PC-9 (cell line): ENCODE results near the gene PCDHGA11. TPM values are rescaled to one million over a fixed set of nuclear protein-coding genes. Genes with fewer than 3 reads are reported as not detected.
"Not testable (repeated sequence)": the region's sequence is repeated elsewhere in the genome, so short reads cannot be mapped to it uniquely, and the experiment has no call there.

Source experiments
- BruUV-seq: library from RNA; stranded (reverse); fragments of 400-500 nt; replicated peaks from 2 replicates; lab custom pipeline; 2021; lab: Mats Ljungman, UMichigan
- CTCF ChIA-PET: fragments of 300-600 bp; sonication (Branson Sonifier 250); formaldehyde crosslinking; loops from one replicate; lab custom pipeline; 2022; ENCODE audit warnings: antibody characterized with exemption; lab: Charles Lee
- POLR2A ChIA-PET: fragments of 300-600 bp; sonication (Branson Sonifier 250); formaldehyde crosslinking; loops from one replicate; lab custom pipeline; 2022; ENCODE audit warnings: antibody characterized with exemption; ENCODE audit not compliant: unreplicated experiment; lab: Charles Lee
- DNase-seq, 2 experiments: peaks; one replicate each; pipeline versions ENCODE4 v3.0.0 to v3.0.0-alpha.2; 2015 to 2022; ENCODE audit warnings: mixed read lengths in 1 of 2
- H2AFZ ChIP-seq: fragments of 200-600 bp; sonication (generic); 2 replicates; pipeline ENCODE4 v1.8.1; 2017; ENCODE audit warnings: antibody characterized with exemption
- H3F3A ChIP-seq: fragments of 200-600 bp; sonication (generic); 2 replicates; pipeline ENCODE4 v1.8.1; 2017; ENCODE audit warnings: antibody characterized with exemption, mild to moderate bottlenecking, low read depth; ENCODE audit not compliant: insufficient read depth
- H3K27ac ChIP-seq: fragments of 200-600 bp; sonication (generic); 2 replicates; pipeline ENCODE4 v1.6.1; 2016; ENCODE audit warnings: mixed run types
- H3K27me3 ChIP-seq: fragments of 200-600 bp; sonication (generic); 2 replicates; pipeline ENCODE4 v1.6.1; 2016; ENCODE audit warnings: low read depth, mixed run types; ENCODE audit not compliant: insufficient read depth
- H3K36me3 ChIP-seq: fragments of 200-600 bp; sonication (generic); 2 replicates; pipeline ENCODE4 v1.6.1; 2016; ENCODE audit warnings: low read depth, mixed run types
- H3K4me1 ChIP-seq: fragments of 200-600 bp; sonication (generic); replicated peaks from 2 replicates; pipeline ENCODE4 v1.6.1; 2016; ENCODE audit warnings: mixed run types; ENCODE audit not compliant: insufficient read depth
- H3K4me2 ChIP-seq: fragments of 200-600 bp; sonication (generic); 2 replicates; pipeline ENCODE4 v1.6.1; 2017; ENCODE audit warnings: mixed run types
- H3K4me3 ChIP-seq: fragments of 200-600 bp; sonication (generic); 2 replicates; pipeline ENCODE4 v1.6.1; 2016; ENCODE audit warnings: mixed run types
- H3K79me2 ChIP-seq: fragments of 200-600 bp; sonication (generic); 2 replicates; pipeline ENCODE4 v1.6.1; 2017; ENCODE audit warnings: low read depth, mixed run types
- H3K9me2 ChIP-seq: fragments of 200-600 bp; sonication (generic); 2 replicates; pipeline ENCODE4 v1.8.1; 2017; ENCODE audit warnings: mild to moderate bottlenecking; ENCODE audit not compliant: insufficient read depth
- H3K9me3 ChIP-seq: fragments of 200-600 bp; sonication (generic); 2 replicates; pipeline ENCODE4 v1.8.1; 2016; ENCODE audit warnings: low read depth; ENCODE audit not compliant: insufficient read depth
- H4K20me1 ChIP-seq: fragments of 200-600 bp; sonication (generic); 2 replicates; pipeline ENCODE4 v1.8.1; 2017; ENCODE audit not compliant: insufficient read depth
- EZH2 ChIP-seq: fragments of 200-600 bp; sonication (generic); IDR thresholded peaks from 2 replicates; pipeline ENCODE4 v1.8.0; 2017; ENCODE audit warnings: antibody characterized with exemption, low read depth
- intact Hi-C: fragments of 100-400 bp; cut with micrococcal nuclease; formaldehyde crosslinking; loops from one replicate; pipeline ENCODE4 v1.10.0; 2022; ENCODE audit not compliant: unreplicated experiment
- total RNA-seq: library from RNA; stranded (reverse); gene quantifications from 2 replicates; pipeline ENCODE4 v1.2.3, GENCODE V29; 2021
- TF ChIP-seq, protein P1 (sequence below): fragments of 200-600 bp; sonication (generic); conservative IDR thresholded peaks from 2 replicates; pipeline ENCODE4 v1.6.1; 2017; ENCODE audit warnings: mixed run types, antibody characterized with exemption, mild to moderate bottlenecking, moderate library complexity

Gene PCDHGA11
- total RNA-seq, 1 experiment from 2014 or later = 0.22 TPM

GRCh38 chr5:141392429-141393198 lies 28.2 kb upstream of the PCDHGA11 start, which contains the start of gene PCDHGA8:
Gene PCDHGA8 (plus strand): TSS chr5:141392633. CDS start chr5:141392814, 181 bp downstream.
- POLR2A ChIA-PET = no interaction called here
- CTCF ChIA-PET = no interaction called here
- no TSS peak for BruUV-seq
- H3K4me2 ChIP-seq = no peak within 1 kb of the TSS
- no peak within 1 kb of the TSS for H2AFZ ChIP-seq
- no peaks in the 10 kb centered on the region for H3K9me2 ChIP-seq
- no peak within 1 kb of the TSS for H3K27ac ChIP-seq
- intact Hi-C loops = no loop called here
- H3K36me3 ChIP-seq = no peaks in the 10 kb centered on the region
- H3K27me3 ChIP-seq = peaks cover 12% of the 10 kb centered on the region; the same call in 1 of the 2 replicates
- no peak for TF ChIP-seq EZH2
- TF ChIP-seq, protein P1, sequence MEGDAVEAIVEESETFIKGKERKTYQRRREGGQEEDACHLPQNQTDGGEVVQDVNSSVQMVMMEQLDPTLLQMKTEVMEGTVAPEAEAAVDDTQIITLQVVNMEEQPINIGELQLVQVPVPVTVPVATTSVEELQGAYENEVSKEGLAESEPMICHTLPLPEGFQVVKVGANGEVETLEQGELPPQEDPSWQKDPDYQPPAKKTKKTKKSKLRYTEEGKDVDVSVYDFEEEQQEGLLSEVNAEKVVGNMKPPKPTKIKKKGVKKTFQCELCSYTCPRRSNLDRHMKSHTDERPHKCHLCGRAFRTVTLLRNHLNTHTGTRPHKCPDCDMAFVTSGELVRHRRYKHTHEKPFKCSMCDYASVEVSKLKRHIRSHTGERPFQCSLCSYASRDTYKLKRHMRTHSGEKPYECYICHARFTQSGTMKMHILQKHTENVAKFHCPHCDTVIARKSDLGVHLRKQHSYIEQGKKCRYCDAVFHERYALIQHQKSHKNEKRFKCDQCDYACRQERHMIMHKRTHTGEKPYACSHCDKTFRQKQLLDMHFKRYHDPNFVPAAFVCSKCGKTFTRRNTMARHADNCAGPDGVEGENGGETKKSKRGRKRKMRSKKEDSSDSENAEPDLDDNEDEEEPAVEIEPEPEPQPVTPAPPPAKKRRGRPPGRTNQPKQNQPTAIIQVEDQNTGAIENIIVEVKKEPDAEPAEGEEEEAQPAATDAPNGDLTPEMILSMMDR = peak; percentile 46; the same call in 1 of the 2 replicates
- H3K4me1 ChIP-seq = no peaks in the 10 kb centered on the region
- H4K20me1 ChIP-seq = no peaks in the 10 kb centered on the region
- DNase-seq = no peak
- no peaks in the 10 kb centered on the region for H3F3A ChIP-seq
- H3K4me3 ChIP-seq = no peak within 1 kb of the TSS
- no peaks in the 10 kb centered on the region for H3K79me2 ChIP-seq
- no peaks in the 10 kb centered on the region for H3K9me3 ChIP-seq

DNA sequence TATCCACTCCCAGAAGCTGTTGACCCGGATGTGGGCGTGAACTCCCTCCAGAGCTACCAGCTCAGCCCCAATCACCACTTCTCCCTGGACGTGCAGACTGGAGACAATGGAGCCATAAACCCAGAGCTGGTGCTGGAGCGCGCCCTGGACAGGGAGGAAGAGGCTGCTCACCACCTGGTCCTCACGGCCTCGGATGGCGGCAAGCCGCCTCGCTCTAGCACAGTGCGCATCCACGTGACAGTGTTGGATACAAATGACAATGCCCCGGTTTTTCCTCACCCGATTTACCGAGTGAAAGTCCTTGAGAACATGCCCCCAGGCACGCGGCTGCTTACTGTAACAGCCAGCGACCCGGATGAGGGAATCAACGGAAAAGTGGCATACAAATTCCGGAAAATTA lies 27.6 kb upstream of the PCDHGA11 start:
- H3K9me3 ChIP-seq = no peaks in the 10 kb centered on the region
- no peak overlapping the region for H3K4me3 ChIP-seq
- H2AFZ ChIP-seq = no peak overlapping the region
- H3K27me3 ChIP-seq = peaks cover 11% of the 10 kb centered on the region; the same call in 1 of the 2 replicates
- H3K79me2 ChIP-seq = no peaks in the 10 kb centered on the region
- H3K4me2 ChIP-seq = no peak overlapping the region
- H3K4me1 ChIP-seq = no peaks in the 10 kb centered on the region
- DNase-seq = no peak
- TF ChIP-seq EZH2 = no peak
- TF ChIP-seq, protein P1 = no peak
- H3F3A ChIP-seq = no peaks in the 10 kb centered on the region
- no peaks in the 10 kb centered on the region for H3K36me3 ChIP-seq
- no TSS peak for BruUV-seq
- H3K9me2 ChIP-seq = no peaks in the 10 kb centered on the region
- H4K20me1 ChIP-seq = no peaks in the 10 kb centered on the region
- ChIA-PET CTCF (no interaction called here), POLR2A (no interaction called here)
- no peak overlapping the region for H3K27ac ChIP-seq
- intact Hi-C loops = no loop called here

DNA sequence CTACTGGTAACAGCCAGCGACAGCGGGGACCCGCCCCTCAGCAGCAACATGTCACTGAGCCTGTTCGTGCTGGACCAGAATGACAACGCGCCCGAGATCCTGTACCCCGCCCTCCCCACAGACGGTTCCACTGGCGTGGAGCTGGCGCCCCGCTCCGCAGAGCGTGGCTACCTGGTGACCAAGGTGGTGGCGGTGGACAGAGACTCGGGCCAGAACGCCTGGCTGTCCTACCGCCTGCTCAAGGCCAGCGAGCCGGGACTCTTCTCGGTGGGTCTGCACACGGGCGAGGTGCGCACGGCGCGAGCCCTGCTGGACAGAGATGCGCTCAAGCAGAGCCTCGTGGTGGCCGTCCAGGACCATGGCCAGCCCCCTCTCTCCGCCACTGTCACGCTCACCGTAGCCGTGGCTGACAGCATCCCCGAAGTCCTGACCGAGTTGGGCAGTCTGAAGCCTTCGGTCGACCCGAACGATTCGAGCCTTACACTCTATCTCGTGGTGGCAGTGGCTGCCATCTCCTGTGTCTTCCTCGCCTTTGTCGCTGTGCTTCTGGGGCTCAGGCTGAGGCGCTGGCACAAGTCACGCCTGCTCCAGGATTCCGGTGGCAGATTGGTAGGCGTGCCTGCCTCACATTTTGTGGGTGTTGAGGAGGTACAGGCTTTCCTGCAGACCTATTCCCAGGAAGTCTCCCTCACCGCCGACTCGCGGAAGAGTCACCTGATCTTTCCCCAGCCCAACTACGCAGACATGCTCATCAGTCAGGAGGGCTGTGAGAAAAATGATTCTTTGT lies 26.3 kb upstream of the PCDHGA11 start:
- BruUV-seq, H3K9me3 ChIP-seq, H4K20me1 ChIP-seq, H3K36me3 ChIP-seq, DNase-seq, CTCF ChIA-PET, H3K4me2 ChIP-seq, H3K4me1 ChIP-seq, H3K9me2 ChIP-seq, H3K4me3 ChIP-seq, intact Hi-C loops, H3K79me2 ChIP-seq, H2AFZ ChIP-seq, POLR2A ChIA-PET, H3K27ac ChIP-seq, H3F3A ChIP-seq: not testable (repeated sequence)
- peaks cover 13% of the 10 kb centered on the region; the same call in 1 of the 2 replicates for H3K27me3 ChIP-seq

GRCh38 chr5:141397756-141398551 lies 22.9 kb upstream of the PCDHGA11 start, which contains the start of gene PCDHGB5:
Gene PCDHGB5 (plus strand): TSS chr5:141397947. CDS start chr5:141398128, 181 bp downstream.
- H3K4me1 ChIP-seq, CTCF ChIA-PET, H3K4me2 ChIP-seq, H3K9me2 ChIP-seq, H2AFZ ChIP-seq, DNase-seq, H3K79me2 ChIP-seq, POLR2A ChIA-PET, H3K36me3 ChIP-seq, H3K4me3 ChIP-seq, H3K9me3 ChIP-seq, H3K27ac ChIP-seq, intact Hi-C loops, H4K20me1 ChIP-seq, BruUV-seq, H3F3A ChIP-seq: not testable (repeated sequence)
- H3K27me3 ChIP-seq = peaks cover 34% of the 10 kb centered on the region
